K562 (cell line): ENCODE results near the gene EXOSC1. TPM values are rescaled to one million over a fixed set of nuclear protein-coding genes. Genes with fewer than 3 reads are reported as not detected.

ENCODE experiments used
- BRF1 ChIP-seq: IDR thresholded peaks from 3 replicates; pipeline ENCODE4 v1.6.1; 2011; ENCODE audit warnings: borderline replicate concordance, mild to moderate bottlenecking; ENCODE audit not compliant: insufficient read length; ENCODE audit errors: extremely low read depth
- C11orf30 ChIP-seq: fragments of 450-650 bp; IDR thresholded peaks from 2 replicates; pipeline ENCODE4 v1.6.1; 2016; ENCODE audit warnings: low read depth, mild to moderate bottlenecking
- CC2D1A ChIP-seq: fragments of 450-650 bp; IDR thresholded peaks from 2 replicates; pipeline ENCODE4 v1.6.1; 2017; ENCODE audit warnings: mild to moderate bottlenecking
- CHD2 ChIP-seq: IDR thresholded peaks from 2 replicates; pipeline ENCODE4 v1.6.1; 2011; ENCODE audit warnings: low read depth, low read length
- CREB1 ChIP-seq, 2 experiments: sonication (generic) in 1 of 2; formaldehyde crosslinking in 1 of 2; IDR thresholded peaks; 2 replicates each; pipeline versions ENCODE4 v1.6.1 to v1.8.0; 2012 to 2022; ENCODE audit warnings: inconsistent platforms in 1 of 2, mild to moderate bottlenecking in 1 of 2, missing genetic modification reagents in 1 of 2, moderate library complexity in 1 of 2
- FUS ChIP-seq: fragments of 200-400 bp; formaldehyde crosslinking; optimal IDR thresholded peaks from 2 replicates; pipeline ENCODE3; 2017; ENCODE audit warnings: low read depth, low read length
- GATA2 ChIP-seq: sonication (generic); formaldehyde crosslinking; IDR thresholded peaks from 2 replicates; pipeline ENCODE4 v1.4.0; 2020; ENCODE audit warnings: mild to moderate bottlenecking, missing genetic modification reagents
- KLF6 ChIP-seq: fragments of 250-450 bp; sonication (Bioruptor Pico); IDR thresholded peaks from 2 replicates; pipeline ENCODE4 v1.4.0; 2020; ENCODE audit warnings: mild to moderate bottlenecking, moderate library complexity, borderline replicate concordance
- MXI1 ChIP-seq: IDR thresholded peaks from 2 replicates; pipeline ENCODE4 v1.6.1; 2011; ENCODE audit warnings: low read depth, mild to moderate bottlenecking, improper control_type of control experiment, low read length
- NFE2L1 ChIP-seq: fragments of 450-650 bp; IDR thresholded peaks from 2 replicates; pipeline ENCODE4 v1.6.1; 2016; ENCODE audit warnings: missing genetic modification characterization, low read depth, mild to moderate bottlenecking, missing compliant biosample characterization, moderate library complexity, borderline replicate concordance
- SNRNP70 ChIP-seq: fragments of 200-400 bp; formaldehyde crosslinking; optimal IDR thresholded peaks from 2 replicates; pipeline ENCODE3; 2017; ENCODE audit warnings: low read depth, low read length
- SPI1 ChIP-seq: IDR thresholded peaks from 2 replicates; pipeline ENCODE4 v1.6.1; 2011; ENCODE audit warnings: low read depth, low read length, control low read depth, borderline replicate concordance
- ZKSCAN3 ChIP-seq: fragments of 250-450 bp; sonication (Bioruptor Pico); IDR thresholded peaks from 2 replicates; pipeline ENCODE4 v1.4.0; 2020
- ZNF175 ChIP-seq: fragments of 200-800 bp; sonication (Bioruptor generic); IDR thresholded peaks from 2 replicates; pipeline ENCODE4 v1.6.1; 2016; ENCODE audit warnings: low read depth, mild to moderate bottlenecking, missing genetic modification characterization, missing compliant biosample characterization
- polyA plus RNA-seq, 8 experiments: library from polyadenylated mRNA; depleted of rRNA in 4 of 8; stranded (reverse) in 5 of 8; unstranded in 3 of 8; fragments of >200 nt; fragmentation: Nextera tagmentation in 2 of 8; fragmentation: Illumina TruSeq in 1 of 8; extraction: Ambion mirVana in 2 of 8; extraction: Trizol in 1 of 8; gene quantifications; 2 replicates each; pipeline versions ENCODE4 v1.2.1 to v1.2.3, GENCODE V29; 2011 to 2014; ENCODE audit warnings: inconsistent platforms in 1 of 8, missing spikeins in 1 of 8
- total RNA-seq, 7 experiments: library from RNA; depleted of rRNA in 6 of 7; stranded (reverse); fragments of >200 nt in 6 of 7; fragmentation: Illumina TruSeq in 2 of 7; extraction: Trizol in 2 of 7; gene quantifications; 2 replicates each; pipeline versions ENCODE4 v1.2.1 to v1.2.3, GENCODE V29; 2011 to 2021; ENCODE audit warnings: low replicate concordance in 1 of 7
- TF ChIP-seq, protein P1 (sequence below): fragments of 450-650 bp; IDR thresholded peaks from 2 replicates; pipeline ENCODE4 v1.7.0; 2016; ENCODE audit warnings: borderline replicate concordance
- TF ChIP-seq, protein P2 (sequence below): fragments of 450-650 bp; formaldehyde crosslinking; IDR thresholded peaks from 2 replicates; pipeline ENCODE4 v1.4.0; 2020; ENCODE audit warnings: mild to moderate bottlenecking, moderate library complexity
- TF ChIP-seq, protein P3 (sequence below): sonication (generic); formaldehyde crosslinking; IDR thresholded peaks from 2 replicates; pipeline ENCODE4 v1.8.1; 2023; ENCODE audit warnings: mild to moderate bottlenecking, missing genetic modification reagents
- TF ChIP-seq, protein P4 (sequence below): fragments of 250-450 bp; sonication (Bioruptor Pico); IDR thresholded peaks from 2 replicates; pipeline ENCODE4 v1.9.0; 2021; ENCODE audit warnings: mild to moderate bottlenecking, inconsistent platforms
- TF ChIP-seq, protein P5 (sequence below): fragments of 450-650 bp; conservative IDR thresholded peaks from 2 replicates; pipeline ENCODE4 v1.6.1; 2016; ENCODE audit warnings: missing genetic modification characterization, low read depth, mild to moderate bottlenecking, control low read depth, missing compliant biosample characterization

Gene EXOSC1
- total and polyA plus RNA-seq, 9 of the 15 experiments (the other 6 are each of a cell fraction or from before 2014, with no cell fraction given): 44.3 to 117 (median 67.0) TPM

DNA sequence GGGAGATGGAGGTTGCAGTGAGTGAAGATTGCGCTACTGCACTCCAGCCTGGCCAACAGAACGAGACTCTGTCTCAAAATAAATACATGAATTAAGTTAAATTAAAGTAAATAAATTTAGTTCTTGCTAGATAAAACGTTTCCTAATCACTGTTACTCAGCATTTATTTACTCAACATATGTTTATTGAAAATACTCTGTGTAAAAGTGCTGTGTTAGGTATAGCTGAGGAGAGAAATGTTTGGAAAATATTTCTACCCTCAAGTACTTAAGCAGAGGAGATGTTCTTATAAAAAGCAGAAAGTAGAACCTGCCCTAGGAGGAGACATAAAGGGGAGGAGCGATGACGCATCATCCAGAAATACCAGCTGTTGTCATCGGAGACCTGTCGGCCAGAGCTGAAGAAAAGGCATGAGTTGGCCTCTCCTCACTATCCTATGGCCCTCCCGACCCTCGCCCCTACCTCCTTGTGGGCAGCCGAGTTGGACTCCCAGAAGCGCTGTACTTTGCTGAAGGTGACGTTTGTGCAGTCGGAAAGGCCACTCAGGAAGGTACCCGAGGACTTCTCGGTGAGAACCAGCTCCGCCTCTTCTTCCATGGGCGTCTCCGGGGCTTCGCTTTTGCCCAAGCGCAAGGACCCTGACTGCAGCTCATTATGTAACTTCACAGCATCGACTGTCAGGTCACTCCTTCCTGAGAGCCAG lies 45.8 kb downstream of the EXOSC1 start (continued):
- TF ChIP-seq, protein P1, sequence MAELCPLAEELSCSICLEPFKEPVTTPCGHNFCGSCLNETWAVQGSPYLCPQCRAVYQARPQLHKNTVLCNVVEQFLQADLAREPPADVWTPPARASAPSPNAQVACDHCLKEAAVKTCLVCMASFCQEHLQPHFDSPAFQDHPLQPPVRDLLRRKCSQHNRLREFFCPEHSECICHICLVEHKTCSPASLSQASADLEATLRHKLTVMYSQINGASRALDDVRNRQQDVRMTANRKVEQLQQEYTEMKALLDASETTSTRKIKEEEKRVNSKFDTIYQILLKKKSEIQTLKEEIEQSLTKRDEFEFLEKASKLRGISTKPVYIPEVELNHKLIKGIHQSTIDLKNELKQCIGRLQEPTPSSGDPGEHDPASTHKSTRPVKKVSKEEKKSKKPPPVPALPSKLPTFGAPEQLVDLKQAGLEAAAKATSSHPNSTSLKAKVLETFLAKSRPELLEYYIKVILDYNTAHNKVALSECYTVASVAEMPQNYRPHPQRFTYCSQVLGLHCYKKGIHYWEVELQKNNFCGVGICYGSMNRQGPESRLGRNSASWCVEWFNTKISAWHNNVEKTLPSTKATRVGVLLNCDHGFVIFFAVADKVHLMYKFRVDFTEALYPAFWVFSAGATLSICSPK: no peak
- TF ChIP-seq FUS: no peak
- no peak for TF ChIP-seq NFE2L1
- TF ChIP-seq, protein P2, sequence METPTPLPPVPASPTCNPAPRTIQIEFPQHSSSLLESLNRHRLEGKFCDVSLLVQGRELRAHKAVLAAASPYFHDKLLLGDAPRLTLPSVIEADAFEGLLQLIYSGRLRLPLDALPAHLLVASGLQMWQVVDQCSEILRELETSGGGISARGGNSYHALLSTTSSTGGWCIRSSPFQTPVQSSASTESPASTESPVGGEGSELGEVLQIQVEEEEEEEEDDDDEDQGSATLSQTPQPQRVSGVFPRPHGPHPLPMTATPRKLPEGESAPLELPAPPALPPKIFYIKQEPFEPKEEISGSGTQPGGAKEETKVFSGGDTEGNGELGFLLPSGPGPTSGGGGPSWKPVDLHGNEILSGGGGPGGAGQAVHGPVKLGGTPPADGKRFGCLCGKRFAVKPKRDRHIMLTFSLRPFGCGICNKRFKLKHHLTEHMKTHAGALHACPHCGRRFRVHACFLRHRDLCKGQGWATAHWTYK (CRISPR knock-in tag): no peak
- peak; percentile 10; the same call in 1 of the 2 replicates for TF ChIP-seq CREB1 (IDR thresholded peaks at IDR 0.05)
- TF ChIP-seq CREB1 (CRISPR knock-in tag; IDR thresholded peaks at IDR 0.05): no peak
- TF ChIP-seq, protein P3, sequence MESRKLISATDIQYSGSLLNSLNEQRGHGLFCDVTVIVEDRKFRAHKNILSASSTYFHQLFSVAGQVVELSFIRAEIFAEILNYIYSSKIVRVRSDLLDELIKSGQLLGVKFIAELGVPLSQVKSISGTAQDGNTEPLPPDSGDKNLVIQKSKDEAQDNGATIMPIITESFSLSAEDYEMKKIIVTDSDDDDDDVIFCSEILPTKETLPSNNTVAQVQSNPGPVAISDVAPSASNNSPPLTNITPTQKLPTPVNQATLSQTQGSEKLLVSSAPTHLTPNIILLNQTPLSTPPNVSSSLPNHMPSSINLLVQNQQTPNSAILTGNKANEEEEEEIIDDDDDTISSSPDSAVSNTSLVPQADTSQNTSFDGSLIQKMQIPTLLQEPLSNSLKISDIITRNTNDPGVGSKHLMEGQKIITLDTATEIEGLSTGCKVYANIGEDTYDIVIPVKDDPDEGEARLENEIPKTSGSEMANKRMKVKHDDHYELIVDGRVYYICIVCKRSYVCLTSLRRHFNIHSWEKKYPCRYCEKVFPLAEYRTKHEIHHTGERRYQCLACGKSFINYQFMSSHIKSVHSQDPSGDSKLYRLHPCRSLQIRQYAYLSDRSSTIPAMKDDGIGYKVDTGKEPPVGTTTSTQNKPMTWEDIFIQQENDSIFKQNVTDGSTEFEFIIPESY (CRISPR knock-in tag): no peak
- TF ChIP-seq, protein P4, sequence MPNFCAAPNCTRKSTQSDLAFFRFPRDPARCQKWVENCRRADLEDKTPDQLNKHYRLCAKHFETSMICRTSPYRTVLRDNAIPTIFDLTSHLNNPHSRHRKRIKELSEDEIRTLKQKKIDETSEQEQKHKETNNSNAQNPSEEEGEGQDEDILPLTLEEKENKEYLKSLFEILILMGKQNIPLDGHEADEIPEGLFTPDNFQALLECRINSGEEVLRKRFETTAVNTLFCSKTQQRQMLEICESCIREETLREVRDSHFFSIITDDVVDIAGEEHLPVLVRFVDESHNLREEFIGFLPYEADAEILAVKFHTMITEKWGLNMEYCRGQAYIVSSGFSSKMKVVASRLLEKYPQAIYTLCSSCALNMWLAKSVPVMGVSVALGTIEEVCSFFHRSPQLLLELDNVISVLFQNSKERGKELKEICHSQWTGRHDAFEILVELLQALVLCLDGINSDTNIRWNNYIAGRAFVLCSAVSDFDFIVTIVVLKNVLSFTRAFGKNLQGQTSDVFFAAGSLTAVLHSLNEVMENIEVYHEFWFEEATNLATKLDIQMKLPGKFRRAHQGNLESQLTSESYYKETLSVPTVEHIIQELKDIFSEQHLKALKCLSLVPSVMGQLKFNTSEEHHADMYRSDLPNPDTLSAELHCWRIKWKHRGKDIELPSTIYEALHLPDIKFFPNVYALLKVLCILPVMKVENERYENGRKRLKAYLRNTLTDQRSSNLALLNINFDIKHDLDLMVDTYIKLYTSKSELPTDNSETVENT (CRISPR knock-in tag): no peak
- TF ChIP-seq MXI1: 0 out of 2 replicates have a peak, but pooled peaks have one; percentile 16
- TF ChIP-seq SPI1: no peak
- TF ChIP-seq ZNF175 (CRISPR knock-in tag): no peak
- TF ChIP-seq CHD2: no peak
- no peak for TF ChIP-seq CC2D1A
- TF ChIP-seq GATA2 (CRISPR knock-in tag): no peak
- no peak for TF ChIP-seq SNRNP70
- TF ChIP-seq, protein P5, sequence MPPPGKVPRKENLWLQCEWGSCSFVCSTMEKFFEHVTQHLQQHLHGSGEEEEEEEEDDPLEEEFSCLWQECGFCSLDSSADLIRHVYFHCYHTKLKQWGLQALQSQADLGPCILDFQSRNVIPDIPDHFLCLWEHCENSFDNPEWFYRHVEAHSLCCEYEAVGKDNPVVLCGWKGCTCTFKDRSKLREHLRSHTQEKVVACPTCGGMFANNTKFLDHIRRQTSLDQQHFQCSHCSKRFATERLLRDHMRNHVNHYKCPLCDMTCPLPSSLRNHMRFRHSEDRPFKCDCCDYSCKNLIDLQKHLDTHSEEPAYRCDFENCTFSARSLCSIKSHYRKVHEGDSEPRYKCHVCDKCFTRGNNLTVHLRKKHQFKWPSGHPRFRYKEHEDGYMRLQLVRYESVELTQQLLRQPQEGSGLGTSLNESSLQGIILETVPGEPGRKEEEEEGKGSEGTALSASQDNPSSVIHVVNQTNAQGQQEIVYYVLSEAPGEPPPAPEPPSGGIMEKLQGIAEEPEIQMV (tag): no peak
- TF ChIP-seq C11orf30: peak; percentile 56
- no peak for TF ChIP-seq ZKSCAN3 (CRISPR knock-in tag)
- TF ChIP-seq KLF6 (CRISPR knock-in tag): no peak
- no peak for TF ChIP-seq BRF1
